ENCODE results near the gene STUB1.

Gene STUB1

DNA sequence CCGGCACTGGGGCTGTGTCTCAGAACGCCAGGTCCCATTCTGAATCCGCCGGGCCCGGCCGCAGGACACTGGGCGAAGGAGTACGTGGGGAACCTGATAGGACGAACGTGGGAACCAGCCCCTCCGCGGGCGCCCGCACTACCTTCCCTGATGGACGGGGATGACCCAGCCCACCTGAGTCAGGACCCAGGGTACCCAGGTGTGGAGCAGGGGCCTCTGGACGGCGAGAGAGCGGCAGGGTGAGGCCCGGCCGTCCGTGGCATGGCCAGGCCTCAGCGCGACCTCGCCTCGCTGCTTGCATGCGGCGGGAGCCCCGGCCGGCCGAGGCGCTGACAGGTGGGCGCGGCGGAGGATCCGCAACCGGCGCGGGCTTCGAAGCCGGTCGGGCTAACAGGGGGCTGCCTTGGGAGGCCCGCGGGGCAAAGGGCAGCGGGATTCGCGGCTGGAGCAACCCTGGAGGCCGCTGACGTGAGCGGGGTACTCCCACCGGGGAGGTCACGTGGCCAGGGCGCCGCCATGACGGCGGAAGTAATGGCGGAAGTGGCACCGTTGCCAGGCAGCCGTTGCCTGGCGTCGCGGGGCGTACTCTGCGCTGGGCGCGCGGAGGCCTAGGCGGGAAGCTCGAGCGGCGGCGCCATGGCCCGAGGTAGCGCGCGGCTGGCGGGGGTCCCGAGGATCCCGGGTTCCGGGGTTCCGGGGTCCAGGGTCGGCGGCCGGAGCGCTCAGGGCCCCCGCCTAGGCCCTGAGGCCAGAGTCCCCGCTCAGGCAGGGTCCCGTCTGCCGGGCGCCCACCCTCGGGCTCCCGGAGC, 31.2 kb upstream of the STUB1 start, which contains the start of gene WDR90:
Gene WDR90 (plus strand): TSS at position 585 of the 809 bp plus-strand sequence. CDS start 52 bp downstream, at position 637.
- peak within 1 kb of the TSS; percentile 90 for H3K9ac ChIP-seq (ENCODE audit: low read length)
- H3K27me3 ChIP-seq (ENCODE audit: insufficient read depth, low read length), result no peaks in the 10 kb centered on the region
- no peak for TF ChIP-seq EZH2 (IDR thresholded peaks at IDR 0.05; ENCODE audit: borderline replicate concordance, low read length)
- TF ChIP-seq, protein P1, sequence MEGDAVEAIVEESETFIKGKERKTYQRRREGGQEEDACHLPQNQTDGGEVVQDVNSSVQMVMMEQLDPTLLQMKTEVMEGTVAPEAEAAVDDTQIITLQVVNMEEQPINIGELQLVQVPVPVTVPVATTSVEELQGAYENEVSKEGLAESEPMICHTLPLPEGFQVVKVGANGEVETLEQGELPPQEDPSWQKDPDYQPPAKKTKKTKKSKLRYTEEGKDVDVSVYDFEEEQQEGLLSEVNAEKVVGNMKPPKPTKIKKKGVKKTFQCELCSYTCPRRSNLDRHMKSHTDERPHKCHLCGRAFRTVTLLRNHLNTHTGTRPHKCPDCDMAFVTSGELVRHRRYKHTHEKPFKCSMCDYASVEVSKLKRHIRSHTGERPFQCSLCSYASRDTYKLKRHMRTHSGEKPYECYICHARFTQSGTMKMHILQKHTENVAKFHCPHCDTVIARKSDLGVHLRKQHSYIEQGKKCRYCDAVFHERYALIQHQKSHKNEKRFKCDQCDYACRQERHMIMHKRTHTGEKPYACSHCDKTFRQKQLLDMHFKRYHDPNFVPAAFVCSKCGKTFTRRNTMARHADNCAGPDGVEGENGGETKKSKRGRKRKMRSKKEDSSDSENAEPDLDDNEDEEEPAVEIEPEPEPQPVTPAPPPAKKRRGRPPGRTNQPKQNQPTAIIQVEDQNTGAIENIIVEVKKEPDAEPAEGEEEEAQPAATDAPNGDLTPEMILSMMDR (IDR thresholded peaks at IDR 0.05; ENCODE audit: low read length), result no peak
- peak within 1 kb of the TSS; percentile 99 for H3K4me2 ChIP-seq (ENCODE audit: low read length)
- peaks cover 21% of the 10 kb centered on the region for H3K36me3 ChIP-seq (ENCODE audit: insufficient read depth, low read length)
- H3K4me1 ChIP-seq (ENCODE audit: insufficient read depth, low read length, severe bottlenecking), result peaks cover 43% of the 10 kb centered on the region
- H4K20me1 ChIP-seq (ENCODE audit: insufficient read depth, low read length), result no peaks in the 10 kb centered on the region
- peak within 1 kb of the TSS; percentile 88 for H3K4me3 ChIP-seq (ENCODE audit: low read depth, low read length, poor library complexity, severe bottlenecking)
- H3K9me3 ChIP-seq (ENCODE audit: low read length), result no peaks in the 10 kb centered on the region
- H3K79me2 ChIP-seq (ENCODE audit: insufficient read depth, low read length), result no peaks in the 10 kb centered on the region
- H3F3A ChIP-seq (ENCODE audit: insufficient read depth, low read length), result no peaks in the 10 kb centered on the region
- H2AFZ ChIP-seq (ENCODE audit: low read length), result no peak within 1 kb of the TSS
- no peaks in the 10 kb centered on the region for H3K9me2 ChIP-seq (ENCODE audit: low read depth, low read length)
- peak within 1 kb of the TSS; percentile 64 for H3K27ac ChIP-seq (ENCODE audit: low read depth, low read length, poor library complexity, severe bottlenecking)

DNA sequence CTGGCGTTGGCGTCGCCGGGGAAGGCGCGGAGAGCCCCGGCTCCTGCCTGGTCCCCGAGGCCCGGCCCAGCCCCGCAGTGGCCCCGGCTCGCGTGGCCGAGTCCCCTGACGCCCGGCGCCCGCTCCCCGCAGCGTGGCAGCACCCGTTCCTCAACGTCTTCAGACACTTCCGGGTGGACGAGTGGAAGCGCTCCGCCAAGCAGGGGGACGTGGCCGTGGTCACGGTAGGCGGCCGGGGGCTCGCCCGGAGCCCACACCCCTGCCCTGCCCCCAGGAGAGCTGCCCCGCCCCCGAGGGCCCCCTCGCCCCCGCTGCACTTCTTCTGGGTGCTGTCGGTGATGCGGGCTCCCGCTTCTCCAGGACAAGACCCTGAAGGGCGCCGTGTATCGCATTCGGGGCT, 30.6 kb upstream of the STUB1 start:
- Histone ChIP-seq H3K9me2 (ENCODE audit: low read depth, low read length) (no peaks in the 10 kb centered on the region), H3K36me3 (ENCODE audit: insufficient read depth, low read length) (peaks cover 18% of the 10 kb centered on the region), H3F3A (ENCODE audit: insufficient read depth, low read length) (no peaks in the 10 kb centered on the region), H3K4me2 (ENCODE audit: low read length) (peak overlapping the region; percentile 99), H3K4me1 (ENCODE audit: insufficient read depth, low read length, severe bottlenecking) (peaks cover 43% of the 10 kb centered on the region), H3K27ac (ENCODE audit: low read depth, low read length, poor library complexity, severe bottlenecking) (no peak overlapping the region), H4K20me1 (ENCODE audit: insufficient read depth, low read length) (no peaks in the 10 kb centered on the region), H3K79me2 (ENCODE audit: insufficient read depth, low read length) (no peaks in the 10 kb centered on the region), H3K27me3 (ENCODE audit: insufficient read depth, low read length) (no peaks in the 10 kb centered on the region), H3K4me3 (ENCODE audit: low read depth, low read length, poor library complexity, severe bottlenecking) (peak overlapping the region; percentile 88), H3K9me3 (ENCODE audit: low read length) (no peaks in the 10 kb centered on the region), H2AFZ (ENCODE audit: low read length) (no peak overlapping the region), H3K9ac (ENCODE audit: low read length) (peak overlapping the region; percentile 80)
- TF ChIP-seq, protein P1 (IDR thresholded peaks at IDR 0.05; ENCODE audit: low read length), result no peak
- TF ChIP-seq EZH2 (IDR thresholded peaks at IDR 0.05; ENCODE audit: borderline replicate concordance, low read length), result no peak

DNA sequence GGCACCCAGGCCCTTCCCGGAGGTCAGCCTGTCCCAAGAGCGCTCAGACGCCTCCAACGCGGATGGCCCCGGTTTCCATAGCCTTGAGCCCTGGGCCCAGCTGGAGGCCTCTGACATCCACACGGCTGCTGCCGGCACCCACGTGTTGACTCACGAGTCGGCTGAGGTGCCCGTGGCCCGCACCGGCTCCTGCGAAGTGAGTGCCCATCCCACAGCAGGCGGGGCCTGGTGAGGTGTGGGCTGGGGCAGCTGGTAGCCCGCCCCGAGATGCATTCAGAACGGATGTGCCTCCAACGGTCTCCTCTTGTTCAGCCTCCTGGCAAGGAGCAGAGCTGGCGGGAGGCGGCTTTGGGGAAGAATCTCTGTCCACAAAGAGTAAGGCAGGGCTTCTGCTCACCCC, 28.4 kb upstream of the STUB1 start:
- TF ChIP-seq EZH2 (IDR thresholded peaks at IDR 0.05; ENCODE audit: borderline replicate concordance, low read length), result no peak
- TF ChIP-seq, protein P1 (IDR thresholded peaks at IDR 0.05; ENCODE audit: low read length), result no peak
- no peak overlapping the region for H3K4me2 ChIP-seq (ENCODE audit: low read length)
- H3K27me3 ChIP-seq (ENCODE audit: insufficient read depth, low read length), result no peaks in the 10 kb centered on the region
- H3K9ac ChIP-seq (ENCODE audit: low read length), result no peak overlapping the region
- no peaks in the 10 kb centered on the region for H3K9me3 ChIP-seq (ENCODE audit: low read length)
- peaks cover 34% of the 10 kb centered on the region for H3K4me1 ChIP-seq (ENCODE audit: insufficient read depth, low read length, severe bottlenecking)
- H3K4me3 ChIP-seq (ENCODE audit: low read depth, low read length, poor library complexity, severe bottlenecking), result no peak overlapping the region
- H3K9me2 ChIP-seq (ENCODE audit: low read depth, low read length), result no peaks in the 10 kb centered on the region
- H3F3A ChIP-seq (ENCODE audit: insufficient read depth, low read length), result no peaks in the 10 kb centered on the region
- H3K27ac ChIP-seq (ENCODE audit: low read depth, low read length, poor library complexity, severe bottlenecking), result no peak overlapping the region
- no peaks in the 10 kb centered on the region for H4K20me1 ChIP-seq (ENCODE audit: insufficient read depth, low read length)
- peaks cover 30% of the 10 kb centered on the region for H3K36me3 ChIP-seq (ENCODE audit: insufficient read depth, low read length)
- no peak overlapping the region for H2AFZ ChIP-seq (ENCODE audit: low read length)
- H3K79me2 ChIP-seq (ENCODE audit: insufficient read depth, low read length), result no peaks in the 10 kb centered on the region

Data from OCI-LY1 (cell line).